AG09319 (cell line): ENCODE data around the gene NBEAL1.
"Not testable (repeated sequence)": the region's sequence is repeated elsewhere in the genome, so short reads cannot be mapped to it uniquely, and the experiment has no call there.

Experiments
- DNase-seq: peaks from one replicate; pipeline ENCODE4 v3.0.0-alpha.2; 2010; ENCODE audit warnings: low read depth; ENCODE audit errors: extremely low read depth
- CTCF ChIP-seq: IDR thresholded peaks from 2 replicates; pipeline ENCODE4 v1.5.1; 2011; ENCODE audit warnings: low read depth, mild to moderate bottlenecking, inconsistent platforms, low read length, moderate library complexity

The NBEAL1 gene

GRCh38 chr2:203025592-203025991 lies 10.9 kb downstream of the NBEAL1 start:
- no peak for TF ChIP-seq CTCF
- no peak for DNase-seq

- TF ChIP-seq CTCF = no peak
- DNase-seq = no peak
These were observed 15.9 kb downstream of the NBEAL1 start for GRCh38 chr2:203030545-203030944.

GRCh38 chr2:203030991-203031390 lies 16.3 kb downstream of the NBEAL1 start:
- DNase-seq = no peak
- no peak for TF ChIP-seq CTCF

- TF ChIP-seq CTCF = no peak
- no peak for DNase-seq
These were observed 18.7 kb downstream of the NBEAL1 start for GRCh38 chr2:203033395-203033794.

- TF ChIP-seq CTCF = no peak
- DNase-seq = no peak
These were observed 21.3 kb downstream of the NBEAL1 start for GRCh38 chr2:203035879-203036470.

GRCh38 chr2:203037026-203037425 lies 22.4 kb downstream of the NBEAL1 start:
- no peak for TF ChIP-seq CTCF
- DNase-seq = no peak

- no peak for TF ChIP-seq CTCF
- DNase-seq = no peak
These were observed 23.9 kb downstream of the NBEAL1 start for GRCh38 chr2:203038586-203038985.

- not testable (repeated sequence) for DNase-seq
These were observed 24.5 kb downstream of the NBEAL1 start for GRCh38 chr2:203039211-203039610.
